Testis (tissue), 2 donors: Measurements from ENCODE around the gene PAF1.

Experiments used
- CTCF ChIP-seq, 3 experiments: fragments of 450-650 bp in 2 of 3; fragments of 200-600 bp in 1 of 3; sonication (generic) in 1 of 3; IDR thresholded peaks; one replicate each; pipeline ENCODE4 v1.5.1; 2016 to 2019; ENCODE audit warnings: antibody characterized with exemption in 3 of 3, mild to moderate bottlenecking in 2 of 3, moderate library complexity in 1 of 3
- POLR2A ChIP-seq: fragments of 450-650 bp; IDR thresholded peaks from one replicate; pipeline ENCODE4 v1.6.1; 2017; ENCODE audit warnings: antibody characterized with exemption, mild to moderate bottlenecking, moderate library complexity

DNA sequence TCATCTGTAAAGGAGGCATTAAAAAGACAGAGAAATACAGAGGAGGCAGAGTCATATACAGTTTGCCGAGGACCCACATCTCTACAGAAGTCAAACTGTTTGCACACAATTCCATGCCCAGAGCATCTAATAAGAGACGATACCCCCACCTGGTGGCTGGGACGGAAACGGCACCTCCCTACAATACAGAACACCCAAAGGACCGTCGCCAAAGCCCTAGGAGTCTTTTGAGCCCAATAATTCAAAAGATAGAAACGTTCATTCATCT is 20.9 kb upstream of the PAF1 start:
- TF ChIP-seq POLR2A (no peak), CTCF (IDR thresholded peaks at IDR 0.05) (peak; percentile 90 to 98 (median 95))
